NCI-H2227 (cell line): ENCODE data around the gene MEGF11.

Experiments
- DNase-seq: peaks from one replicate; lab custom pipeline; 2025; ENCODE audit not compliant: unreplicated experiment; lab: John Stamatoyannopoulos, UW

MEGF11 gene

GRCh38 chr15:66172324-66172980, 81.1 kb downstream of the MEGF11 start:
- DNase-seq, result peak; percentile 25

- DNase-seq, result peak; percentile 38
Measured at GRCh38 chr15:66171841-66172240, 81.7 kb downstream of the MEGF11 start.

GRCh38 chr15:66170716-66171115, 82.8 kb downstream of the MEGF11 start:
- no peak for DNase-seq

GRCh38 chr15:66170042-66170441, 83.5 kb downstream of the MEGF11 start:
- DNase-seq, result no peak

- DNase-seq, result no peak
Measured at GRCh38 chr15:66169625-66170024, 83.9 kb downstream of the MEGF11 start.

GRCh38 chr15:66169023-66169422, 84.5 kb downstream of the MEGF11 start:
- DNase-seq, result no peak

GRCh38 chr15:66167854-66168253, 85.7 kb downstream of the MEGF11 start:
- DNase-seq, result no peak

GRCh38 chr15:66165856-66166255, 87.7 kb downstream of the MEGF11 start:
- DNase-seq, result no peak

GRCh38 chr15:66164788-66165187, 88.8 kb downstream of the MEGF11 start:
- DNase-seq, result no peak

GRCh38 chr15:66163553-66163952, 90.0 kb downstream of the MEGF11 start:
- no peak for DNase-seq

- no peak for DNase-seq
Measured at GRCh38 chr15:66162286-66162685, 91.3 kb downstream of the MEGF11 start.

GRCh38 chr15:66161575-66162118, 91.9 kb downstream of the MEGF11 start:
- DNase-seq, result no peak

GRCh38 chr15:66161108-66161507, 92.4 kb downstream of the MEGF11 start:
- DNase-seq, result no peak

GRCh38 chr15:66157507-66157906, 96.0 kb downstream of the MEGF11 start:
- no peak for DNase-seq

- DNase-seq, result no peak
Measured at GRCh38 chr15:66156310-66156975, 97.1 kb downstream of the MEGF11 start.

- DNase-seq, result no peak
Measured at GRCh38 chr15:66155065-66155464, 98.5 kb downstream of the MEGF11 start.

- no peak for DNase-seq
Measured at GRCh38 chr15:66154581-66154980, 99.0 kb downstream of the MEGF11 start.

GRCh38 chr15:66153549-66154415, 99.8 kb downstream of the MEGF11 start:
- peak; percentile 63 for DNase-seq

- DNase-seq, result no peak
Measured at GRCh38 chr15:66152650-66153049, 100.9 kb downstream of the MEGF11 start.

GRCh38 chr15:66151809-66152208, 101.7 kb downstream of the MEGF11 start:
- no peak for DNase-seq

GRCh38 chr15:66149871-66150270, 103.7 kb downstream of the MEGF11 start:
- no peak for DNase-seq

- no peak for DNase-seq
Measured at GRCh38 chr15:66148187-66148586, 105.4 kb downstream of the MEGF11 start.
